PFSK-1 (cell line): ENCODE results near the gene GPRC5D.

Source experiments
- FOXP2 ChIP-seq: optimal IDR thresholded peaks from 2 replicates; pipeline ENCODE3; 2011; ENCODE audit warnings: borderline replicate concordance, control low read depth, inconsistent platforms; ENCODE audit not compliant: insufficient read depth; ENCODE audit errors: extremely low read length, extremely low read depth
- POLR2AphosphoS5 ChIP-seq: IDR thresholded peaks from 2 replicates; pipeline ENCODE4 v1.6.1; 2012; ENCODE audit warnings: low read depth, mild to moderate bottlenecking, control low read depth, low read length, moderate library complexity
- SIN3A ChIP-seq: IDR thresholded peaks from 2 replicates; pipeline ENCODE4 v1.6.1; 2012; ENCODE audit warnings: mild to moderate bottlenecking, low read length, moderate library complexity, borderline replicate concordance; ENCODE audit not compliant: insufficient read depth
- TAF1 ChIP-seq: IDR thresholded peaks from 2 replicates; pipeline ENCODE4 v1.6.1; 2012; ENCODE audit warnings: low read length, control low read depth, borderline replicate concordance; ENCODE audit not compliant: insufficient read depth
- TF ChIP-seq, protein P1 (sequence below), 2 experiments: IDR thresholded peaks; 2 replicates each; pipeline versions ENCODE4 v1.6.1 to v1.8.0; 2011 to 2012; ENCODE audit warnings: low read depth in 2 of 2, low read length in 2 of 2, control low read depth in 1 of 2, inconsistent platforms in 1 of 2, mild to moderate bottlenecking in 1 of 2, moderate library complexity in 1 of 2; ENCODE audit not compliant: insufficient read depth in 1 of 2

The GPRC5D gene

DNA sequence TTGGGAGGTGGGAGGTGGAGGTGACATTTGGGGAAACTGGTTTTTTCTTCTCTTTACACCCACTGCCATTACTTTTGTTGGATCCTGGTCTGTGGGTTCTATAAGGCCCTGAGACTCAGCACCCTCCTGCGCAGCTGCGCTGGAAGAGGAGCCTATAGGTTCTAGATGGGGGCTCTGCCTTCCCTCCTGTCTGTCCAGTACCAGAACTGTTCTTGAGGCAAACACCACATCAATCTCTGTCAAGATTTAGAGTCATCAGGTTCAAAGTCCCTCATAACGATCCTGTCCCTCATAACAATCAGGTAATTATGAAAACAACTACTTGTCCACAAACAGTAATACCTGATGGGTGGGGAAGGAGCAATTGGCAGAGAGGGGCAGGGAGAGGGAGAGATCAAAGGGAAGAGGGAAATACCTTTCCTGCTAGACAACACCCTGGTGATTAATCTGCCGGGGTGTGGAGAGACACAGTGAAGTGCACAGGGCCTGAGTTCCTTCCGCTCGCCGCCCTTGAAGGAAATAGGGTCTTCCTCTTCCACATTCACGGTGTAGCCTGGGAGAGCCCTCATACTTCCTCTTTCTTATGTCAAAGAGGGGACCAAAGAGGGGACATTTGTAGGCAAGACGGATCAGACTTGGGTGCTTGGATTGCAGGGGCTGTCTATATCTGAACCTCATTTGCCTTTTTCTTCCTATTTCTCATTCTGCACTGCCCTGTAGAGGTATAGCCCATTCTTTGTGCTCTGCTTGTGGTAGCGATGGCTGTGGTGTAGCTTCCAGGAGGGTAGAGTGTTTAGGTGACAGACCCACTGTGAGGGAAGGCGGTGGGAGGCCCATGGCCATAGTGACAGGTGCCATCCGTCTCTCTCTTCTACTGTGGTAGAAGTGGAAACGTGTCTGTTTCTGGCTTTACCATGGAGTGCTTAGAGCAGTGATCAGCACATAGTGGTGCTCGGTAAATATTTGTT is 48.0 kb downstream of the GPRC5D start:
- TF ChIP-seq TAF1, result no peak
- no peak for TF ChIP-seq SIN3A

DNA sequence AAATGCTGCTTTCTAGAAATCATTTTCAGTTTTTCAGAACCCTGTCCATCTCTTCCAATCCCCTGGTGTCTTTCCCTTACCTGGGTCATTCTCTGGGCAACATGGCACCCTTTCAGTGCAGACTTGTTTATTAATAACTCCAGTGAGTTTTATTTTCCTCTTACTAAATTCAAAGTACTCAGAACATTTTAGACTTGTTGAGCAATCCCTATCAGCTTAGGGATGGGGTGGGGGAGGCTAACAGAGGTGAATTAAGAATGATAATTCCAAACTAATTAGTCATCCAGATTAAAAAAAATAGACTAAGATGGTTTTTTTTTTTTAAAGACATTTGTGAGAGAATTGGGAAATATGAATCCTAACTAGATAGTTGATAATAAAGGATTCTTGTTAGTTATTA is 49.9 kb downstream of the GPRC5D start:
- TF ChIP-seq TAF1, result no peak

DNA sequence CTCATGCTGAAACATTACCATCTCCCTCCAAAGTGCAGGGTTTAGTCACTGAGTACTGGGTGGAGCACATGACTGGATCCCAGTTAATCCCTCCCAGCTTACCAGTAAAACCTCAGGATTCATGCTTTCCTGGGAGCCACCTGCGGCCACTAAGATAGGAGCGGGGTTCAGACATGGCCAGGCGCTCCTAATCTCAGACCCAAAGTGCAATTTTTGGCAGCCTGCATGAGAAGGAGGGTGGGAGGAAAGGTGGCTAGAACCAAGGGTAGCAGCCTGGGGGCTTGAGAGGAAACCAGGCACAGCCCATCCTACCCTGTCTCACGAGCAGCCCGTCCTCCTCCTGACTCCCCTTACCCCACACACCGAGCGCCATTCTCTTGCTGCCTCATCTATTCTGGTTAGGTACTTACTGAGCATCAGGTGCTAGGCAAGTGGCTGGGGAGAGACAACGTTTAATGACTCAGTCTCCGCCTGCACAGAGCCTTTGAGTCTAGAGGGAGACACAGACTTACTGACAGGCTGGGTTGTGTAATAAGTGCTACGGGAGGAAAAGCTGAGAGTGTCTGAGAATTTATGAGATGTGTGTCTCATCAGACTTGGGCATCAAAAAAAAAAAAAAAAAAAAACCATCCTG is 50.7 kb downstream of the GPRC5D start:
- TF ChIP-seq, protein P1, sequence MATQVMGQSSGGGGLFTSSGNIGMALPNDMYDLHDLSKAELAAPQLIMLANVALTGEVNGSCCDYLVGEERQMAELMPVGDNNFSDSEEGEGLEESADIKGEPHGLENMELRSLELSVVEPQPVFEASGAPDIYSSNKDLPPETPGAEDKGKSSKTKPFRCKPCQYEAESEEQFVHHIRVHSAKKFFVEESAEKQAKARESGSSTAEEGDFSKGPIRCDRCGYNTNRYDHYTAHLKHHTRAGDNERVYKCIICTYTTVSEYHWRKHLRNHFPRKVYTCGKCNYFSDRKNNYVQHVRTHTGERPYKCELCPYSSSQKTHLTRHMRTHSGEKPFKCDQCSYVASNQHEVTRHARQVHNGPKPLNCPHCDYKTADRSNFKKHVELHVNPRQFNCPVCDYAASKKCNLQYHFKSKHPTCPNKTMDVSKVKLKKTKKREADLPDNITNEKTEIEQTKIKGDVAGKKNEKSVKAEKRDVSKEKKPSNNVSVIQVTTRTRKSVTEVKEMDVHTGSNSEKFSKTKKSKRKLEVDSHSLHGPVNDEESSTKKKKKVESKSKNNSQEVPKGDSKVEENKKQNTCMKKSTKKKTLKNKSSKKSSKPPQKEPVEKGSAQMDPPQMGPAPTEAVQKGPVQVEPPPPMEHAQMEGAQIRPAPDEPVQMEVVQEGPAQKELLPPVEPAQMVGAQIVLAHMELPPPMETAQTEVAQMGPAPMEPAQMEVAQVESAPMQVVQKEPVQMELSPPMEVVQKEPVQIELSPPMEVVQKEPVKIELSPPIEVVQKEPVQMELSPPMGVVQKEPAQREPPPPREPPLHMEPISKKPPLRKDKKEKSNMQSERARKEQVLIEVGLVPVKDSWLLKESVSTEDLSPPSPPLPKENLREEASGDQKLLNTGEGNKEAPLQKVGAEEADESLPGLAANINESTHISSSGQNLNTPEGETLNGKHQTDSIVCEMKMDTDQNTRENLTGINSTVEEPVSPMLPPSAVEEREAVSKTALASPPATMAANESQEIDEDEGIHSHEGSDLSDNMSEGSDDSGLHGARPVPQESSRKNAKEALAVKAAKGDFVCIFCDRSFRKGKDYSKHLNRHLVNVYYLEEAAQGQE (IDR thresholded peaks at IDR 0.05; ENCODE audit: insufficient read depth in 1 of 2, low read depth in 2 of 2, low read length in 2 of 2), result no peak
- TF ChIP-seq FOXP2, result no peak
- no peak for TF ChIP-seq POLR2AphosphoS5
- TF ChIP-seq SIN3A, result no peak
- TF ChIP-seq TAF1, result no peak

- no peak for TF ChIP-seq SIN3A
- no peak for TF ChIP-seq TAF1
- TF ChIP-seq POLR2AphosphoS5, result no peak
- no peak for TF ChIP-seq FOXP2
- TF ChIP-seq, protein P1 (IDR thresholded peaks at IDR 0.05; ENCODE audit: insufficient read depth in 1 of 2, low read depth in 2 of 2, low read length in 2 of 2), result no peak
These were observed 51.2 kb downstream of the GPRC5D start for GRCh38 chr12:12900786-12901157.

DNA sequence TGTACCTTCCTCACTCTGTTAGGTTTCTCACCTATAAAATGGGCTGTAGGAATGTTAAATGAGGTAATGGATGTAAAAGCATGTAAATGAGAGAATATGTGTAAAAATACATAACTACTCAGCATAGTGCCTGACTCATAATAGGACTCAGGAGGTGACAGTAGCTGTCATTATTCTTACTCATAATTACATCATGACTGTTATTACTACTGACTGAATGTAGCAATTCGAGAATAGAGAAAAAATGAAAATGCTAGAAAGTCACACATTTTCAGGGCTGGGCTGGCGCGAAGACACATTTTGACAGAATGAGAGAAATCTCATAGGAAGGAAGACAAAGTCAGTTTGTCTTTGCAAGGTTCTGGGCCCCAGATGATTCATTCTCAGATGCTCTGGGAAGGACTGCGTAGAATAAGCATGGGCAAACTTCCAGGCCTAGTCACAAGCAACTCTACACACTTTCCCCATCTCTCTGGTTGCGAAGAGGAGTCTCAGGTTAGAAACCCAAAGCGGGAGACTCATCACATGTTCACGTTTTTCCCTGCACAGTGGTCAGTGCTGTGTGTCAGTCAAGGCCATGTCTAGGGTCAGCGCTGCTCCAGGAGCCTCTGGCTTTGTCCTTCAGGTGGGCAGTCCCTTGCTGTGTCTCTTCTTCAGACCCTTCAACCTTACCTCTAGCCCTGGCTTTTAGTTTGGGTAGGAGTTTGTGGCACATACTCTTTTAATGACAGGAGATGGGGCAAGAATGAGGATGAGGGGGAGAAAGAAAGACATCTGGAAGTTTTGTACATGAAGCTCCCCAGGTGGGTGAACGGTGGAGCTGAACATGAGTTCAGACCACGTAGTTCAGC is 52.2 kb downstream of the GPRC5D start:
- no peak for TF ChIP-seq SIN3A
- TF ChIP-seq FOXP2, result no peak
- TF ChIP-seq, protein P1 (IDR thresholded peaks at IDR 0.05; ENCODE audit: insufficient read depth in 1 of 2, low read depth in 2 of 2, low read length in 2 of 2), result no peak
- TF ChIP-seq POLR2AphosphoS5, result no peak
- no peak for TF ChIP-seq TAF1

GRCh38 chr12:12898911-12899511 is 53.0 kb downstream of the GPRC5D start:
- TF ChIP-seq POLR2AphosphoS5 (no peak), SIN3A (no peak), FOXP2 (no peak), TAF1 (no peak)
- TF ChIP-seq, protein P1 (IDR thresholded peaks at IDR 0.05; ENCODE audit: insufficient read depth in 1 of 2, low read depth in 2 of 2, low read length in 2 of 2), result no peak
